Measurements from ENCODE around the gene METAP2. TPM values are rescaled to one million over a fixed set of nuclear protein-coding genes. Genes with fewer than 3 reads are reported as not detected.

METAP2 gene
- total and polyA plus RNA-seq, 2 of the 8 experiments (the other 6 are each of a cell fraction or from before 2014, with no cell fraction given): 41.3 to 114 TPM

- no peak for TF ChIP-seq SAP30 (IDR thresholded peaks at IDR 0.05; ENCODE audit: insufficient read depth, insufficient replicate concordance, low read length)
- no peak for TF ChIP-seq ATF2 (IDR thresholded peaks at IDR 0.05; ENCODE audit: low read length)
- no peak for TF ChIP-seq BACH1 (IDR thresholded peaks at IDR 0.05; ENCODE audit: low read length)
- no peak for TF ChIP-seq KDM5A (IDR thresholded peaks at IDR 0.05; ENCODE audit: low read length)
- no peak for TF ChIP-seq FOSL1 (IDR thresholded peaks at IDR 0.05; ENCODE audit: insufficient read depth, low read depth, low read length)
These were observed 78.1 kb downstream of the METAP2 start (continued) for GRCh38 chr12:95551913-95552516.

Data from H1 (cell line).